Choroid plexus epithelial cell (primary cell): ENCODE measurements around the gene ITPR2.
A peak's percentile ranks its signal among the peaks of the same experiment; 100 is the strongest.

ENCODE experiments used
- DNase-seq: peaks from one replicate; pipeline ENCODE4 v3.0.0-alpha.2; 2010; ENCODE audit warnings: low read depth
- H3K4me3 ChIP-seq: 2 replicates; pipeline ENCODE4 v1.5.1; 2011; ENCODE audit warnings: low read depth, mild to moderate bottlenecking, control low read depth, low read length, moderate library complexity
- CTCF ChIP-seq: conservative IDR thresholded peaks from 2 replicates; pipeline ENCODE4 v1.5.1; 2011; ENCODE audit warnings: low read depth, mild to moderate bottlenecking, control low read depth, inconsistent platforms, low read length, moderate library complexity

Gene ITPR2

GRCh38 chr12:26737487-26738030, 95.4 kb downstream of the ITPR2 start:
- no peak for DNase-seq
- TF ChIP-seq CTCF, result no peak
- H3K4me3 ChIP-seq, result no peak overlapping the region

- H3K4me3 ChIP-seq, result no peak overlapping the region
Observed at GRCh38 chr12:26736563-26737486, 96.2 kb downstream of the ITPR2 start.

GRCh38 chr12:26735249-26735639, 97.8 kb downstream of the ITPR2 start:
- no peak for TF ChIP-seq CTCF
- no peak overlapping the region for H3K4me3 ChIP-seq

More at GRCh38 chr12:26736563-26737486, 96.2 kb downstream of the ITPR2 start:
- TF ChIP-seq CTCF, result no peak
- DNase-seq, result peak; percentile 61

GRCh38 chr12:26734510-26735248, 98.3 kb downstream of the ITPR2 start:
- H3K4me3 ChIP-seq, result no peak overlapping the region
- no peak for DNase-seq
- TF ChIP-seq CTCF, result no peak

More at GRCh38 chr12:26735249-26735639, 97.8 kb downstream of the ITPR2 start:
- DNase-seq, result no peak

GRCh38 chr12:26732005-26732908, 100.7 kb downstream of the ITPR2 start:
- TF ChIP-seq CTCF, result no peak
- no peak for DNase-seq
- H3K4me3 ChIP-seq, result no peak overlapping the region
